ENCODE results near the gene LIF.

DNA sequence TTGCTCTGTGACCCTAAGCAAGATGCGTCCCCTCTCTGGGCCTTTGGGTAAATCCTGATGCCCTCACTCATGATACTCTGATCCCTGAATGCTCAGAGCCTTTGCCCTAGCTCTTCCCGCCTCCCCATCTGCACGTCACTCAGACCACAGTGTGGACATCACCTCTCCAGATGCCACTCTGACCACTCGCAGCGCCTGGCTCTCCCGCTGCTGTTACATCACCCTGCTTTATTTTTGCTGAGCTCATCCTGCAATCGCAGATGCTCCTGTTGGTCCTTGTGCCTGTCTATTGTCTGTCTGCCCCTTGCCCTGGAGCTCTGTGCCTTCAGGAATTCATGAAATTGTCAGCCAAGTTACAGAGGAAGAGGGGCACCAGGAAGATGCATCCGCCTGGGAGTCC lies 14.6 kb upstream of the LIF start:
- no peak for TF ChIP-seq CTCF (conservative IDR thresholded peaks at IDR 0.05; ENCODE audit: low read length)
- no peak for TF ChIP-seq EZH2phosphoT487 (IDR thresholded peaks at IDR 0.05; ENCODE audit: borderline replicate concordance)
